Activated naive CD8-positive, alpha-beta T cell treated with anti-CD3 and anti-CD28 coated beads, Interleukin-2, amount 50 U/mL, for 16 hours (primary cell): ENCODE data around the gene SOX15.

ENCODE experiments used
- DNase-seq: peaks from one replicate; pipeline ENCODE4 v3.0.0-alpha.2; 2020; ENCODE audit warnings: low read depth, low spot score

SOX15 gene

DNA sequence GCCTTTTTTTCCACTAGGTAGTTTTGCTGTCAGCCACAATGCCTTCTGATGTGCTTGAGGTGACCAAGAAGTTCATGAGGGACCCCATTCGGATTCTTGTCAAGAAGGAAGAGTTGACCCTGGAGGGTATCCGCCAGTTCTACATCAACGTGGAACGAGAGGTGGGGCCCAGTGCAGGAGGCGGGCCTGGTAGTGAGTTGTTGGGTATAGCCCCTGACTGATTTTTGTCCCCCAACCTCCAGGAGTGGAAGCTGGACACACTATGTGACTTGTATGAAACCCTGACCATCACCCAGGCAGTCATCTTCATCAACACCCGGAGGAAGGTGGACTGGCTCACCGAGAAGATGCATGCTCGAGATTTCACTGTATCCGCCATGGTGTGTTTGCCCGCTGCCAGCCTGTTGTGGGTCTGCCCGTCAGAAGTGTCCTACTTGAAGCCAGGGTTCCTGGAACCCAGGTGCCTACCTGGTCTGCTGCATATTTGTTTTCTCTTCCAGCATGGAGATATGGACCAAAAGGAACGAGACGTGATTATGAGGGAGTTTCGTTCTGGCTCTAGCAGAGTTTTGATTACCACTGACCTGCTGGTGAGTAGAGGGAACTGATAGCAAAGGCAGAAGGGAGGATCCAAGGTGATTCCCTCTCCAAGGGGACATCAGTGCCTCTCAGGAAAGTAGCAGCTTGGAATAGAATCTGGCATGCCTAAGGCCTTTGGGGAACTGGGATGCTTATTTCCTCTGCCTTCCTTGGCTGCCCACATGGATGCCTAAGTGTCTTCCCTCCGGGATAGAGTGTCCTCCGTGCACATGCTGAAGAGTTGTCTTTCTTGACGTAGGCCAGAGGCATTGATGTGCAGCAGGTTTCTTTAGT, 12.3 kb downstream of the SOX15 start:
- no peak for DNase-seq

DNA sequence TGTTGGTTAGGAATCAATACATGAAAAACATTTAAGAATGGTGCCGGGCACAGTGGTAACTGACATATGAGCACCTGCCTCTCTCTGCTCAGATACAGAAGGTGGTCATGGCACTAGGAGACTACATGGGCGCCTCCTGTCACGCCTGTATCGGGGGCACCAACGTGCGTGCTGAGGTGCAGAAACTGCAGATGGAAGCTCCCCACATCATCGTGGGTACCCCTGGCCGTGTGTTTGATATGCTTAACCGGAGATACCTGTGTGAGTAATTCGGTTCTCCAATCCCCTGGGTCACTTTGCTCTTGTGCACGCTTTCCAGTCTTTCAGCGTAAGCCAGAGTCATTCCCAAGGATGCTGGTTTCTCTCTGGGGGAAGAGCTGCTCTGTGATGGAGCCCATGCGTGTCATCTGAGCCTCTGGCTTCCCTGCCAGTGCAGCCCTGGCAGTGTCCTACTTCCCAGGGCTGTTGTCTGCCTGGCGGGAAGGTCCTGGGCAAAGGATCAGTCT, 13.4 kb downstream of the SOX15 start:
- DNase-seq: no peak

DNA sequence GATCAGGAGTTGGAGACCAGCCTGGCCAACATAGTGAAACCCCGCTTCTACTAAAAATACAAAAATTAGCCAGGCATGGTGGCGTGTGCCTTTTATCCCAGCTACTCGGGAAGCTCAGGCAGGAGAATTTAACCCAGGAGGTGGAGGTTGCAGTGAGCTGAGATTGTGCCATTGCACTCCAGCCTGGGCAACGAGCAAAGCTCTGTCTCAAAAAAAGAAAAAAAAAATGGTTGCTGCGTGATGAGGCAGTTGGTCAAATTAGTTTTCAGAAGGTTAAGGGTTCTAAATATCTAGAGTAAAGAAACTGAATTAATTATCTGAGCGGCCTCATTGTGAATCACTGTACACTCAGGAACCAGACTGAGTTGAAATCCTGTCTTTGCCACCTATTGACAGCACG, 13.9 kb downstream of the SOX15 start:
- no peak for DNase-seq

DNA sequence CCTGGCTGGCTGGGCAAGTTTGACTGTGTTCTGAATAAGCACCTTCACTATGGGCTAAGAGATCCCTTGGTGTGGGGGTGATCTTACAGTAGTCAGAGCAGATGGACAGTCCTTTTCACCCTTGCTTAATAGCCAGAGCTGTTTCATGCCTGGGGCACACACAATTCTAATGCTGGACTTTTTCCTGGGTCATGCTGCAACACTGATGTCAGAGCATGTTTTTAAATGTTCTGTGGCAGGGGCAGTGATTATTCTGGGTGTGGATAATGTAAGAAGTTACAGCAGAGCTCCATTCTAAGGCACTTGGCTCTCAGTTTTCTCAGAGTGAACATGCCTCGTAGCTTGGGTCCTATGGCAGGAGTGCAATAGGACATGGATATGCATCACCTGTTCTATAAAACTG, 14.4 kb downstream of the SOX15 start:
- no peak for DNase-seq

DNA sequence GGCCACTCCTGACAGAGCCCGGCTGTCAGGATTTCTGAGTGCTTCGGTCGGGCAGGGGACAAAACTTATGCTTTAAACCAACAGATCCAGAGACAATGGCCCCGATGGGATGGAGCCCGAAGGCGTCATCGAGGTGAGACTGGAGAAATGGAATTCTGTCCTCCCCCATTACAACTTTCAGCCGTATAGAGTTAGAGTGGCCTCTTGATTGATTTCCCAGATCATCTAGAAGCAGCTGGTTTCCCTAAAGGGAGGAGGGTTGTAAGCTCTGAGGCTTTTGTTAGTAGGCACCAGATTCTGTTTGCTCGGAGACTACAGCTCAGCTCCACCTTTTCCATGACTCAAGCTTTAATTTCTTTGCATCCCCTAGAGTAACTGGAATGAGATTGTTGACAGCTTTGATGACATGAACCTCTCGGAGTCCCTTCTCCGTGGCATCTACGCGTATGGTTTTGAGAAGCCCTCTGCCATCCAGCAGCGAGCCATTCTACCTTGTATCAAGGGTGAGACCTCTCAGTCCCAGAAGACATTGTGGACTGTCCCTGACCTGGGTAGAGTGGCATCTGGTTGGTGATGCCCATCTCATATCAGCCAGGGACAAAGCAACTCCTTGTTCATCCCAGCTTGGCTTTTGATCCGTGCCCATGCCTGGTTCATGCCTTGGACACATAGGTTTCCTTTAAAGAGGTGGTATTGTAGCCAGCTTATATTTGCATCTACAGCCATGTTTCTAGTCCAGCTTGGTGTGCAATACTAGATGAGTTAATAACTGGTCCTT, 15.5 kb downstream of the SOX15 start:
- DNase-seq: no peak

DNA sequence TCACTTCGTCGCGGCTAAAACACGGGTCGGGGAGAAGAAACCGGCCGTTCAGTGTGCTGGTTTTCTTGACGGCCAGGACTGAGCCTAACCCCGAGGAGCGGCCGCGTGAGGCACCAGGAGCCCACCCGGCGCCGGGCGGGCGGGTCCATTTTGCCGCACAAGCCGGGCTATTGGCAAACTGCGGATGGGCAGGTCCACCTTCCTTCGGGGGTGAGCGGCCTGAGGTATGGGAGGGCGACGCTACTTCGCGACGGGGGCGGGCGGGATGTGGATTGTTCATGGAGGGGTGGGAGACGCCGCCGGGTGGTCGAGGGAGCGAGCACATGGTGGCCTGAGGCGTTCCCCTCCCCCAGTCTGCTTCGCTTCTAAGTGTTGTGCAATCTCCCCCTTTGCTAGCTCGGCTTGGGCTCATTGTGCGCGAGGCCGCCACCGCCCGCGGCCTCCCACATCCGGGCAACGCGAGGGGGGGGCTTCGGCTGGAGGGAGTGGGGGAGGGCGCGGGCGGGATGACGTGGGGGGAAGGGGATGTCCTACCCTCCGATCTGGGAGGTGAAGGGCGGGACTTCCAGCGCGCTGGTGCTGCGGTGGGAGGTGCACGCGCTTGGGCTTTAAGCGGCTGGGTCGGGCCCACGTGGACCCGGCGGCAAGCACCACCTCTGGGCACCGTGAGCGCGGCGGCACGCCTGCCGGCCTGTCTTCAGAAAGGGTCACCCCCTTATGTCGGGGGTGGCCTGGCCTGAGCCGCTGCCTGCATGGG, 16.4 kb downstream of the SOX15 start:
- DNase-seq: peak; percentile 82

DNA sequence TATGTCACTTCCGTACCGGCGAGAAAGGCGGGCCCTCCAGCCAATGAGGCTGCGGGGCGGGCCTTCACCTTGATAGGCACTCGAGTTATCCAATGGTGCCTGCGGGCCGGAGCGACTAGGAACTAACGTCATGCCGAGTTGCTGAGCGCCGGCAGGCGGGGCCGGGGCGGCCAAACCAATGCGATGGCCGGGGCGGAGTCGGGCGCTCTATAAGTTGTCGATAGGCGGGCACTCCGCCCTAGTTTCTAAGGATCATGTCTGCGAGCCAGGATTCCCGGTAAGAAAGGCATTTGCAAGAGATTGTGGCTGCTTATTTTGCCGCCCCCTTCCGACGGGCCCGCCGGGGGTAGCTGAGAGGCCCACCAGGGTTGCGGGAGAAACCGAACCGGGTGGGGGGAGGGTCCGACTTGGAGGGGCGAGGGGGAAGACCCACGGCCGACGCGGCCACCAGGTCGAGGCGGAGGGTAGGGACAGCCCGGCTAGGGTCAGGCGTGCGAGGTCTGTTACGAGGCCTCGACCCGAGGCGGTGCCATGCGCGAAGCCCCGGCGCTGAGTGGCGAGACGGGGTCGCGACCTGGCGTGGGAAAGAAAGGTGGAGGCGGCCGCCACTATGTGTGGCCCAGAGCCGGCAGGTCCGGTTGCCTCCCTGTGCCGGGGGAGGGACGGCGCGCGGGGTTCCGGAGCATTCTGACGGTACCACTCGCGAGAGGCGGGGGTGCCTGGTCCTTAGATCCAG, 17.1 kb downstream of the SOX15 start:
- peak; percentile 98 for DNase-seq

DNA sequence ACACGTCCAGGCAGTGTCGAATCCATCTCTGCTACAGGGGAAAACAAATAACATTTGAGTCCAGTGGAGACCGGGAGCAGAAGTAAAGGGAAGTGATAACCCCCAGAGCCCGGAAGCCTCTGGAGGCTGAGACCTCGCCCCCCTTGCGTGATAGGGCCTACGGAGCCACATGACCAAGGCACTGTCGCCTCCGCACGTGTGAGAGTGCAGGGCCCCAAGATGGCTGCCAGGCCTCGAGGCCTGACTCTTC, 17.6 kb downstream of the SOX15 start:
- no peak for DNase-seq

DNA sequence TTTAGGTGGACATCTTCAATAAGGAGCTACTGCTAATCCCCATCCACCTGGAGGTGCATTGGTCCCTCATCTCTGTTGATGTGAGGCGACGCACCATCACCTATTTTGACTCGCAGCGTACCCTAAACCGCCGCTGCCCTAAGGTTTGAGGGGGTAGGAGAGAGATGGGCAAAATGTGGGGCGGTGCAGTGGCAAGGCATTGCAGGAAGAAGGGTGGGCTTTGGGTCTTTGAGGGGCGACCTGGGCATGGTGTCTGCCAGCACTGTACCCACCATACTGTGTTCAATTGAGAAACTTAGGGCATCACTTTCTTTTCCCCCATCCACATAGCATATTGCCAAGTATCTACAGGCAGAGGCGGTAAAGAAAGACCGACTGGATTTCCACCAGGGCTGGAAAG, 19.5 kb downstream of the SOX15 start:
- no peak for DNase-seq

DNA sequence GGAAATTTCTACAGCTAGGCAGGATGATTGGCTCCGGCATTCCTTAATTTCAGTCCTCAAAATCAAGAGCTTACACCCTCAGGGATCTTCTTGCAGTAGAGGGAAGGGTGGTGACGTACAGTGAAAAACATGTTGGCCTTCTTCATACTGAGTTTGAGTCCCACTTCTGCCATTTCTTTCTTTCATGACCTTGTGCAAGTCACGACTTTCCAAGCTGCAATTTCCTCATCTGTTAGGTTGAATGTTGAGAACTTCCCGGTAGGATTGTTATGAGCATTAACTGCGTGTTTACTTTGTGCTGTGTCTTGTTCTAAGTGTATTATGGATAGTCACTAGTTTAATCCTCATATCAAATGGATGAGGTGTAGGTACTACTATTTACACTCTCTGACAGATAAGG, 20.3 kb downstream of the SOX15 start:
- no peak for DNase-seq

DNA sequence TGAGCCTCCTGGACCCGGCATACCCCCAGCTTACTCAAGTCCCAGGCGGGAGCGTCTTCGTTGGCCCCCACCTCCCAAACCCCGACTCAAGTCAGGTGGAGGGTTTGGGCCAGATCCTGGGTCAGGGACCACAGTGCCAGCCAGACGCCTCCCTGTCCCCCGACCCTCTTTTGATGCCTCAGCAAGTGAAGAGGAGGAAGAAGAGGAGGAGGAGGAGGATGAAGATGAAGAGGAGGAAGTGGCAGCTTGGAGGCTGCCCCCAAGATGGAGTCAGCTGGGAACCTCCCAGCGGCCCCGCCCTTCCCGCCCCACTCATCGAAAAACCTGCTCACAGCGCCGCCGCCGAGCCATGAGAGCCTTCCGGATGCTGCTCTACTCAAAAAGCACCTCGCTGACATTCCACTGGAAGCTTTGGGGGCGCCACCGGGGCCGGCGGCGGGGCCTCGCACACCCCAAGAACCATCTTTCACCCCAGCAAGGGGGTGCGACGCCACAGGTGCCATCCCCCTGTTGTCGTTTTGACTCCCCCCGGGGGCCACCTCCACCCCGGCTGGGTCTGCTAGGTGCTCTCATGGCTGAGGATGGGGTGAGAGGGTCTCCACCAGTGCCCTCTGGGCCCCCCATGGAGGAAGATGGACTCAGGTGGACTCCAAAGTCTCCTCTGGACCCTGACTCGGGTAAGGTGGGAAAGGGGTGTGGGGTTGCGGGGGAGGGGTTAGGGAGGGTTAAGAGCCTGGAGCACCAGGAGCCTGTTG, 26.6 kb downstream of the SOX15 start:
- DNase-seq: no peak

DNA sequence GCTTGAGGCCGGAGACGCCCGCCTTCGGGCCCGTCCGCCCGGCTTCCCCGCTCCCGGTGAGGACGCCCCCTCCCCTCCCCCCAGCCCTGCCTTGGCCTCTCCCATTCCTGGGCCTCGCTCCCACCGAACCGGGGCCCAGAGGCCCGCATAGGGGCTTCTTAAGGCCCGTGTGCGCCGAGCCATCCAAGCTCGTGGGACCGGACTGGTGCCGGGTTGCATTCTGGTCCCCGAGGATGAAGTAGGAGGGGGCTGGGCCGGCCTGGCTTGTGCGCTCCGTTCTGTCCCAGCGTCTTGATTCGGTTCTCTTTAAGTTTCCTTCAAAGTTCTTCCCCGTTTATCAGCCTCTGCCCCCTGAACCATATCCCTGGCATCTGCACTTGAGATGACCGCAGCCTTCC, 27.7 kb downstream of the SOX15 start:
- DNase-seq: no peak

DNA sequence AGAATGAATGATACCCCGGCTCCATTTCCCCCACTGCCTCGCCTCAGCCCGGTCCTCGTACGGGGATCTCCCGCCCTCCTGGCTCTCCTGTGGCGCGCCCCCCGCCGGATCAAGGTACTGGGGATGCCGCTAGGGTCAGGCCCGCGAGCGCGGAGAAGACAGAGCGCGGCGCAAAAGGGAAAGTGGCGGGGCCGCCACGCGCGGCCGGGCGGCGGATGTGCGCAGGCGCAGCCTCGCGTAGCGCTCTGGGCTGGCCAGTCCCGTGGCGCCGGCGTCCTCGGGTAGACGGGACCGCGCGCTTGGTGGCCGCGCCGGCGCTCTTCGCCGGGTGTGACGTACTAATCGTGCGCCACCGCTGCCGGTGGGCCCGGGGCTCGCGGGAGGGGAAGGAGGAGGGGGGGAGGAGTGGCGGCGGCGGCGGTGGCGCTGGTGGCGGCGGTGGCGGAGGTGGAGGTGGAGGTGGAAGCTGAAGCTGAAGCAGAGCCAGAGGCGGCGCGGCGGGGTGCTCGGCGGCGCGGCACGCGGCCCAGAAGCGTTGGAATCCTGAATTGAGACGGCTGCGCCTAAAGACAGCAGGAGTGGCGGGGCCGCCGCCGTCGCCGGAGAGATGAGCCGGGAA, 28.2 kb downstream of the SOX15 start, which contains the start of gene SENP3:
TSS of gene SENP3 (plus strand) at position 331 of the 619 bp plus-strand sequence. CDS start 1,158 bp downstream, outside the sequence.
- DNase-seq: peak; percentile 79

DNA sequence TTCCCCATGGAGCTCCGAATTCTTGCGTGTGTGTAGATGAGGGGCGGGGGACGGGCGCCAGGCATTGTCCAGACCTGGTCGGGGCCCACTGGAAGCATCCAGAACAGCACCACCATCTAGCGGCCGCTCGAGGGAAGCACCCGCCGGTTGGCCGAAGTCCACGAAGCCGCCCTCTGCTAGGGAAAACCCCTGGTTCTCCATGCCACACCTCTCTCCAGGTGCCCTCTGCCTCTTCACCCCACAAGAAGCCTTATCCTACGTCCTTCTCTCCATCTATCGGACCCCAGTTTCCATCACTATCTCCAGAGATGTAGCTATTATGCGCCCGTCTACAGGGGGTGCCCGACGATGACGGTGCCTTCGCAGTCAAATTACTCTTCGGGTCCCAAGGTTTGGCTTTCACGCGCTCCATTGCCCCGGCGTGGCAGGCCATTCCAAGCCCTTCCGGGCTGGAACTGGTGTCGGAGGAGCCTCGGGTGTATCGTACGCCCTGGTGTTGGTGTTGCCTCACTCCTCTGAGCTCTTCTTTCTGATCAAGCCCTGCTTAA, 28.8 kb downstream of the SOX15 start:
- DNase-seq: peak; percentile 66

DNA sequence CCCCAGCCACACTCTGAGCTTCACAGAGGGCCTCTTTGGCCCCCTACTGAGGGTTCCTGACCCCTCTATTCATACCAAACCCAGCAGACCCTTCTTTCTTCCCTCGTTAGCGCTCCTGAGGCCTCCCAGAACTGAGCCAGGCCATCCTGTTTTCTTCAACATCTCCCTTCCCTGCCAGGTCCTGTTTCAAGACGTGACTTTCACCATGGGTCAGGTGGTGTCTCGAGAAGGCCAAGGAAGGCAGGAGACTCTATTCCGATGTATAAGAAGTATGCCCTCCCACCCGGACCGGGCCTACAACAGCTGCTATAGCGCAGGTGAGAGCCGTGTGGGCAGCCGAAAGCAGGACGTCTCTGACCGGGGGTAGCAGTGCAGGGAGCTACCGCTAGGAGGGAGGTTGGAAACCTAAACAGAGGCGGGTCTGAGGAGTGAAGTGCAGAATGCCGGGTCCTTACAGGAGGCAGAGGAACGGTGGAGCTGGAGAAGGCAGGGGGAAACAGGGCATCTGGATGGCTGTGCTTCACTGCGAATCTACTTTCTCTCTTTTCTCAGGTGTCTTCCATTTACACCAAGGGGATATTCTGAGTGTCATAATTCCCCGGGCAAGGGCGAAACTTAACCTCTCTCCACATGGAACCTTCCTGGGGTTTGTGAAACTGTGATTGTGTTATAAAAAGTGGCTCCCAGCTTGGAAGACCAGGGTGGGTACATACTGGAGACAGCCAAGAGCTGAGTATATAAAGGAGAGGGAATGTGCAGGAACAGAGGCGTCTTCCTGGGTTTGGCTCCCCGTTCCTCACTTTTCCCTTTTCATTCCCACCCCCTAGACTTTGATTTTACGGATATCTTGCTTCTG, 29.5 kb downstream of the SOX15 start:
- DNase-seq: no peak

DNA sequence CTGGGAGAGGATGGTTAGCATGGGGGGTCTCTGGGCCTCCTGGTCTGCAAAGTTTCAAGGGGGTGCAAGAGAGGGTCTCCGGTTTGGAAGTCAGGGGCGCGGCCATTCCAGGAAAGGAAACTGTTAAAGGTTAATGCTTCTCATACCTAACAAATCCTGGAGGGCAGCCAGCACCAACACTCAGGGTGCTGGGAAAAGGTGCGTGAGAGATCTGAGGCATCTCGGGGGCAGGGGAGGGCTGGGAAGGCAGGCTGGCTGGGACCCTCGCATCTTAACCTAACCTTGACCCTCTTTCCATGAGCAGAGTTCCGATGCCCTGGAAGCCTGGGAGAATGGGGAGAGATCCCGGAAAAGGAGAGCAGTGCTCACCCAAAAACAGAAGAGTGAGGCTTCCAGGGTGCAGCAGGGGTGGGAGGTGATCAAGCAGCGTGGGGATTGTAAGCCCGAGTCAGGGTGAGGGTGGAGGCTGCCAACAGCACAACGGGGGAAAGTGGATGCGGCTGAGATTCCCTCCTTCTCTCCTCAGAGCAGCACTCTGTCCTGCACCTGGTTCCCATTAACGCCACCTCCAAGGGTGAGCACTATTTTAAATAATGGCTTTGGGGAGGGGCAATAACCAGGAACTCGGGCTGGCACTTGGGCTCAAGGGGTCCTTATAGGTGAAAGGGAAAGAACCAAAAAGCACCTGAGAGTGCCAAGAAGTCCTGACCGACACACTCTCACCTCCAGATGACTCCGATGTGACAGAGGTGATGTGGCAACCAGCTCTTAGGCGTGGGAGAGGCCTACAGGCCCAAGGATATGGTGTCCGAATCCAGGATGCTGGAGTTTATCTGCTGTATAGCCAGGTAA, 30.3 kb downstream of the SOX15 start:
- no peak for DNase-seq

DNA sequence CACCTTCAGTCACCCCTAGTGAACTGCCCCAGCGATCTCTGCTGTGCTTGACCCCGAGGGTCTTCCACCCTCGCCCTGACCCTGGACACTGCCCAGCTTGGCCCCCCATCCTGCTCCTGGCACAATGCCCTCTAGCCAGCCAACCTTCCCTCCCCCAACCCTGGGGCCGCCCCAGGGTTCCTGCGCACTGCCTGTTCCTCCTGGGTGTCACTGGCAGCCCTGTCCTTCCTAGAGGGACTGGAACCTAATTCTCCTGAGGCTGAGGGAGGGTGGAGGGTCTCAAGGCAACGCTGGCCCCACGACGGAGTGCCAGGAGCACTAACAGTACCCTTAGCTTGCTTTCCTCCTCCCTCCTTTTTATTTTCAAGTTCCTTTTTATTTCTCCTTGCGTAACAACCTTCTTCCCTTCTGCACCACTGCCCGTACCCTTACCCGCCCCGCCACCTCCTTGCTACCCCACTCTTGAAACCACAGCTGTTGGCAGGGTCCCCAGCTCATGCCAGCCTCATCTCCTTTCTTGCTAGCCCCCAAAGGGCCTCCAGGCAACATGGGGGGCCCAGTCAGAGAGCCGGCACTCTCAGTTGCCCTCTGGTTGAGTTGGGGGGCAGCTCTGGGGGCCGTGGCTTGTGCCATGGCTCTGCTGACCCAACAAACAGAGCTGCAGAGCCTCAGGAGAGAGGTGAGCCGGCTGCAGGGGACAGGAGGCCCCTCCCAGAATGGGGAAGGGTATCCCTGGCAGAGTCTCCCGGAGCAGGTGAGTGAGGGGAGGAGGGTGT, 31.2 kb downstream of the SOX15 start, which contains the start of gene TNFSF13:
TSS of gene TNFSF13 (plus strand) at position 207 of the 776 bp plus-strand sequence. CDS start at position 497, 290 bp downstream.
- no peak for DNase-seq
